ENCODE data around the gene SLC25A27.

The SLC25A27 gene

DNA sequence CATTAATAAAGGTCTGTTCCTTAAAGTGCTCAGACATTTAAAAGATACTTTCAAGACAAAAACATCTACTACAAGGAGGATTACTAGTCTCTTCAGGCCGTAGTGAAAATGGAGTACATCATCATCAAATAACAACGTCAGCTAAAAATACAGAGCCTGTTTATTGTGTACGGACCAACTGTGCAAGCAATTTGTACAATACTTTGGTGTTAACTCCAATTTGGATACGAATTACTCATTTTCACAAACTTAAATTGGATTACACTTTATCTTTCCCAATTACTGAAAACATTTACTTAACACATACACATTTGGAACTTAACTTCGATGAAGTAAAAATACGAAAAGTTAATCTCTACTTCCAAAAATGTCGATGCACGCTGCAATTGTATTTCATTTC, 959 bp upstream of the SLC25A27 start:
- no peak for DNase-seq

DNA sequence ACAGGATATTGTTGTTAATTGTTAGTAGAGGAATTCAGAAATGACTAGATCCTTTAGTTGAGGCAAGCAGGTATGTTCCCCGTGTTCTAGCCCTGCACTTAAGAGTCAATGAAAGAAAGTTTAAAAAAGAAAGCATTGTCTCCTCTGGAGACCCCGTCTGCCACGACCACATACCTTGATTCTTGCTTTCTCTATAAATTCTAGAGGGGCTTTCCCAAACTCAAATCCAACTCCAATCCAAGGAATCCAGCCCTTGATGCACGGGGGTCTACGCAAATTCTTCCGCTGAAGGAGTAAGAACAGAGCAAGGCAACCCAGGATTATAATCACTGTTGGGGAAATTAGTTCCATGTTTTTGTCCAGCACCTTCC, 558 bp upstream of the SLC25A27 start:
- DNase-seq, result no peak

DNA sequence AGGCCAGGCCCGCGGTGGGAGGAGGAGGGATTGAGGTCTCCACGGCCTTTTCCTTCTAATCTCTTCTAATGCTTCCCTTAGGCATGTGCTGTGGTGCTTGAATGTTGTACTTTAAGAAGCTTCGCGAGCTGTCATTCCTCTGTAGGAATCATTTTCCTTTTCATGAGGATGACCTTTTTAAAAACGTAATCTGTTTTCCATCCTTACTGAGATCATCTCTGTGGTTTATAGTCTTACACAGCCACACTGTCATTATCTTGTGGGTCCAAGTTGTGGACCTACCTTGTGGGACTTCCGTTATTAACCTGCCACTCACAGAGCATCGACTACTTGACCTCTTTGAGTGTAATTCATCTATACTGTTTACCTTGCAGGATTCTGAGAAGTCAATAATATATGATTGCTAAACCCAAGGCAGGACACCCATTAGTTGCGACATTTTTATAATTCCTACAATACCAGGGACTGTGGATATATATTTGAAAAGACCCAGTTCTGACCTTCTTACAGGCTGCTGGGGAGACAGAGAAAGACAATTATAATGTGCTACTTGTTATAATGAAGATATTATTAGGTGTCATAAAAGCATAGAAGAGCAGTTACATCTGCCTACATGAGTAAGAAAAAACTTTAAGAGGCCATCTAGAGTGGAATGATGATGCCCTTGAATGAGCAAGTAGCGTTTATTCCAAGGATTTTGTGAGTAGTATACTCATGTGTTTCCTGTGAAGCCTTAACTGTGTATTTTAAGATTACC, 842 bp downstream of the SLC25A27 start:
- no peak for DNase-seq

DNA sequence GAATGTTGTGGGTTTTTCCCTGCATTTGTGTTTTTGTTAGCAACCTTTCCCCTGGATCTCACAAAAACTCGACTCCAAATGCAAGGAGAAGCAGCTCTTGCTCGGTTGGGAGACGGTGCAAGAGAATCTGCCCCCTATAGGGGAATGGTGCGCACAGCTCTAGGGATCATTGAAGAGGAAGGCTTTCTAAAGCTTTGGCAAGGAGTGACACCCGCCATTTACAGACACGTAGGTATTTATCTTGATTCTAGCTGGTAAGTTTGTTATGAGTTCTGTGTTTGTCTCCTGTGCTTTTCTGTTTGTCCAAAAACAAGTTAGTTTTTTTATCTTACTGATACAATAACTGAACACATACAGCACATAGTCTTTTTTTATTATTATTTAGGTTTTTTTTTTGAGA, 3.0 kb downstream of the SLC25A27 start:
- DNase-seq, result no peak

DNA sequence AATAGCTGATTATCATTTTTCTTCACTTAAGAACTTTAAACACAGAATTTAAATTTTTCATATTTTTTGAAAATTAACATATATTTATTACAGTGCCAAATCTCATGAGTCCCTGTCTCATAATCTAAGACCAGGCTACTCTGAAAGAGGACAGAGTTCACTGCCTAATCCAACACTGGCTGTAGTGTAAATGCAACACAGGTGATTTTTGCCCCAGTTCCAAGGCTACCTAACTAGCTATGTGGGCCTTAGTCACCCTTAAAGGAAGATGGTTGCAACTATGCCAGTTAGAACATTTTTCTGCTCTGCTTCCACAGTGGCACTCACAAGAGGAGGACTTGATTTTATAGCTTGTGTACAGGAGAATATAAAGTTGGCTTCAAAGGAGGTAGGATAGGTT, 4.9 kb downstream of the SLC25A27 start:
- no peak for DNase-seq

DNA sequence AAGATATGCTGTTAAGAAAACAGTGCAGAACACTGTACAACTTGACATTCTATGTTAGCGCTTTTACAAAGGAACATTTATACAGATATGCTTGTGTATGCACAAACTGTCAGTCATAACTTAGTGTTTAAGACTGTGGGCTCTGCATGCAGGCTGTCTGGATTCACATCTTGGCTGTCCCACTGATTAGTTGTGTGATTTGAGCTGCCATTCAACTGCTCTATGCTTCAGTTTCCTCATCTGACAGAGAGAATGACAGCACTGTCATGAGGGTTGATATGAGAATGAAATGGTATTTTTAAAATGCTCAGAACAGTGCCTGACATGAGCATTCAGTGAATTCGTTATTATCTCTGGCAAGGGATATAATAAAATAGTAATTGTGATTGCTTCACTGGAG, 8.7 kb downstream of the SLC25A27 start:
- DNase-seq, result no peak

DNA sequence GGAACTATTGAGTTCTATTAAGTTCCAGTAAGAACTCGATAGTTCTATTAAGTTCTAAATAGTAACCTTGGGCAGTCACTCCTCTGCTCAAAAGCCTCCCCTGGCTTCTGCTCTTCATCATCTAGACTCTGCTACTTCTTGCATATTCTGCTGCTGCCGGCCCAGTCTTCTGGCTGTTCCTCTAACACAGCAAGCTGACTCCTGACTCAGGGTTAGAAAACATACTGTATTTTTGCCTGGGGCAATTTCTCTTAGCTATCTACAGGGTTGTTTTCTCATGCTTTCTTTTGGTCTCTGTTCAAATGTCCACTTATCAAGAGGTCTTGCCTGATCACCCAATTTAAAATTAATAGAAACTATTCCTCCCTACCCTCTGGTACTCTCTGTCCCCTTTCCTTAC, 14.6 kb downstream of the SLC25A27 start:
- no peak for DNase-seq

DNA sequence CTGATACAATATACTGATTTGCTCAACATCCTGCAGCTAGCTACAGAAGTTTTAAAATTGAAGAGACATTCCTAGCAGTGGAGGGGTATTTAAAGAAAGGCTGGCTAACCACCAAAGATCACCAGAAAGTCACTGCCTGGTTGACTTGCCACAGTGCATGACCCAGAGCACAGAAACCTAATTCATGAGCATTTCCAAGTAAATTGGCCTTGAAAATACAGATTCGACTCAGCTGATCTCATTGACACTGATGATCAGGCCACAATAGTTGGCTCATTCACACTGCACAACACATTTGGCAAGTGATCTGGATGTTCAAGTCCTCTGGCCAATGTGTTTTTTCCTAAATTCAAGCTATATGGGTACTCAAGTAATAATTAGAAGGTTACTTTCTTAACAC, 21.6 kb downstream of the SLC25A27 start:
- DNase-seq, result no peak

DNA sequence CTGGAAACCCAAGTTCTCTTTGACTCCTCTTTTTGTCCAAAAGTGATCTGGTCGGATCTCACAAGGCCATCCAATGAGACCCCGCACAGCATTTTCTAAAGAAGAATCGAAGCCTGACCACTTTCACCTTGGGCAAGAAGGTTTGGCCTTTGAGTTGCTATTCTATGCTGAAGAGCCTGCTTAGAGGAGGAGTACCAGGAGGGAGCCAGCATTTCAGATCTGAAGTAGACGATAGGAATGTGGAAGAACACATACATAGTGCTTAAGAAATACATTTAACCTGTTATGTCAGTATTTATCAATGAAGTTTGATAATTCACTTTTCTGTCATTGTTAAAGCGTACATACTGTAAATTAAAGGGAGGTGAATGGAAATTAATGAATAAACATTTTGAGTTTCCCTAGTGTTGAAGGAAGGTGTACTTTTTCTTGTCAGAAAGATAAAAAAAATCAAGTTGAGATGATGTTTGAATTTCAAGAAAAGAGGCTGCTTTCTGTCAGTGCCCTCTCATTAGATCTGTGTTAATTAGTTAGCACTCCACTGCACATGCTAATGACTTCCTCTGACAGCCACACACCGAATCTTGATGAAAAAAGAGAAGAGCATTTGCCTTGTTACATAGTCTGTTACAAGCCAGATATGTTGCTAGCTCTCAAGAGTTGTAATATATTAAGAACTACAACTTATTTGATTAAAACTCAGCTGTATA, 24.0 kb downstream of the SLC25A27 start:
- DNase-seq, result no peak

DNA sequence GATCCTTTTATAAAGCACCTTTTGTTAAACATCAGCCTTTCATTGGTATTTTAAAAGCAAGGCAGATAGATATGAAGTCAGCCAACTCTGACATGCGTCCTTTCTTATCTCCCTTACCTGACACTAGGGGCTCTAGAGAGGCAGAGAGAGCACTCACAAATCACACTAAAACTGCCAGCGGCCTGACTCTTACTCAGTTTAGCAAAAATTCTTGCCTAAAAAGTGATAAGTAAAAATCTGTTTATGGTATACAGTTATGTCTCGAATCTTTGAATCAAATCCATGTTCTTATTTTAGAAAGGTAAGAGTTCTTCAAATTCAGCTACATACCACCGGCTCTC, 24.5 kb downstream of the SLC25A27 start:
- no peak for DNase-seq

DNA sequence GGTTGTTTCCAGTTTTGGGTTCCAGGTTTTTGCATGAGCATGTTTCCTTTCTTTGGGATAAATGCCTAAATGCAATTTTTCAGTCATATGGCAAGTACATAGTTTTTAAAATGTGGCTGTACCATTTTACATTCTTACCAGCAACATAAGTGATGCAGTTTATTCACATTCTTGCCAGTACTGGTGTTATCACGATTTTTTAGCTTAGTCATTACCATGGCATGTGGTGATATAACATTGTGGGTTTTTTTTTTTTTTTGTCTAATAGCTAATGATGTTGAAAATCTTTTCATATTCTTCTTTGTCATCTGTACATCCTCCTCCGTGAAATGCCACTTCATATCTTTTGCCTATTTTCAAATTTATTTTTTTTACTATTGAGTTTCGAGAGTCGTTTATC, 32.0 kb downstream of the SLC25A27 start:
- DNase-seq, result no peak

DNA sequence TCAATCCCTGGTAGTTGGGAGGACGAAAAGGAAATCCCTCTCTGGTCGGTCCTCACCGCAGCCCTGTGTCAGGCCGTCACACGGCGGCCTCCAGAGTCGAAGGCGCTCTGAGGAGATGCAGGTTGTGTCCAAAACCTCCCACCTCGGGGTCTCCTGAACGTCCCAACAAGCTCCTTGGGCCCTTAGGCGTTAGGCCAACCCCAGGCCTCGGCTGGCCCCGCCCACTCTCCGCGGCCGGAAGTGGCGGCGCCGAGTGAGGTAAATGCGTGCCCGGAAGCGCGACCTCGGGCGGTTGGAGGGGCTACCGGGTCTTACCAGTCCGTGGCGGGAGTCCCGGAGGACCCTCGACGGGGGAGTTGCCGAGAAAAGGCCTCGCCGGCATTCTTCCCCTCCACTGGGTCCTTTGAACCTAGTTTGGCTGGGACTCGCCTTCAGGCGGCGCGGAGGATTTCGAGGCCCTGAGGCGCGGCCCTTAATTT, 34.9 kb downstream of the SLC25A27 start, which contains the start of gene TDRD6:
Gene TDRD6, plus strand, starts transcription at position 267 of the 479 bp plus-strand sequence. CDS start 244 bp downstream, outside the sequence.
- no peak for DNase-seq

DNA sequence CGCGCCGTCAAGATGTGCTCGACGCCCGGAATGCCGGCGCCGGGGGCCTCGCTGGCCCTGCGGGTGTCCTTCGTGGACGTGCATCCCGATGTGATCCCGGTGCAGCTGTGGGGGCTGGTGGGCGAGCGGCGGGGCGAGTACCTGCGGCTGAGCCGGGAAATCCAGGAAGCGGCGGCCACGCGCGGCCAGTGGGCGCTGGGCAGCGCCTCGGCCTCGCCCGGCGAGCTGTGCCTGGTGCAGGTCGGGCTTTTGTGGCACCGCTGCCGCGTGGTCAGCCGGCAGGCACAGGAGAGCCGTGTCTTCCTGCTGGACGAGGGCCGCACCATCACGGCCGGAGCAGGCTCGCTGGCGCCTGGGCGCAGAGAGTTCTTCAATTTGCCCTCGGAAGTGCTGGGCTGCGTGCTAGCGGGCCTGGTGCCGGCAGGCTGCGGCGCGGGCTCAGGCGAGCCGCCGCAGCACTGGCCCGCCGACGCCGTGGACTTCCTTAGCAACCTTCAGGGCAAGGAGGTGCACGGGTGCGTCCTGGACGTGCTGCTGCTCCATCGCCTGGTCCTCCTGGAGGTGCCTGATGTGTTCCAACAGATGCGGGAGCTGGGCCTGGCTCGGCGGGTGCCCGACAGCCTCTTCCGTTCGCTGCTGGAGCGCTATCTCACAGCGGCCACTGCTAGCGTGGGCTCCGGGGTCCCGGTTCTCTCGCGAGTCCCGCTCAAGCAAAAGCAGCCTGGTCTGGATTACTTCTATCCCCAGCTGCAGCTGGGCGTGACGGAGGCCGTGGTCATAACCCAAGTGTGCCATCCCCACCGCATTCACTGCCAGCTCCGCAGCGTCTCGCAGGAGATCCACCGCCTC, 35.6 kb downstream of the SLC25A27 start:
- DNase-seq, result no peak

DNA sequence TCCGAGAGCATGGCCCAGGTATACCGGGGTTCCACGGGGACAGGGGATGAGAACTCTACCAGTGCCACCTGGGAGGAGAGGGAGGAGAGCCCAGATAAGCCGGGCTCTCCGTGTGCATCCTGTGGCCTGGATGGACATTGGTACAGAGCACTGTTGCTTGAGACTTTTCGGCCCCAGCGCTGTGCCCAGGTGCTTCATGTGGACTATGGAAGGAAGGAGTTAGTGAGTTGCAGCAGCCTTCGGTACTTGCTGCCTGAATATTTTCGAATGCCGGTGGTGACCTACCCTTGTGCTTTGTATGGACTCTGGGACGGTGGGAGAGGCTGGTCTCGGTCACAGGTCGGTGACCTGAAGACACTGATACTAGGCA, 36.2 kb downstream of the SLC25A27 start:
- DNase-seq, result no peak

DNA sequence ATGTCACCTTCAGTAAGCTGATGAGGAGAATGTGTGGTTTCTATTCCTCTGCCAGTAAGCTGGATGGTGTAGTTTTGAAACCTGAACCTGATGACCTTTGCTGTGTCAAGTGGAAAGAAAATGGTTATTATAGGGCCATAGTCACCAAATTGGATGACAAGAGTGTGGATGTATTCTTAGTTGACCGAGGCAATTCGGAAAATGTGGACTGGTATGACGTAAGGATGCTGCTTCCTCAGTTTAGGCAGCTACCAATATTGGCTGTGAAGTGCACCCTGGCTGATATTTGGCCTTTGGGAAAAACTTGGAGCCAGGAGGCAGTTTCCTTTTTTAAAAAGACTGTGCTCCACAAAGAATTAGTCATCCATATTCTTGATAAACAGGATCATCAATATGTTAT, 36.9 kb downstream of the SLC25A27 start:
- DNase-seq, result no peak

DNA sequence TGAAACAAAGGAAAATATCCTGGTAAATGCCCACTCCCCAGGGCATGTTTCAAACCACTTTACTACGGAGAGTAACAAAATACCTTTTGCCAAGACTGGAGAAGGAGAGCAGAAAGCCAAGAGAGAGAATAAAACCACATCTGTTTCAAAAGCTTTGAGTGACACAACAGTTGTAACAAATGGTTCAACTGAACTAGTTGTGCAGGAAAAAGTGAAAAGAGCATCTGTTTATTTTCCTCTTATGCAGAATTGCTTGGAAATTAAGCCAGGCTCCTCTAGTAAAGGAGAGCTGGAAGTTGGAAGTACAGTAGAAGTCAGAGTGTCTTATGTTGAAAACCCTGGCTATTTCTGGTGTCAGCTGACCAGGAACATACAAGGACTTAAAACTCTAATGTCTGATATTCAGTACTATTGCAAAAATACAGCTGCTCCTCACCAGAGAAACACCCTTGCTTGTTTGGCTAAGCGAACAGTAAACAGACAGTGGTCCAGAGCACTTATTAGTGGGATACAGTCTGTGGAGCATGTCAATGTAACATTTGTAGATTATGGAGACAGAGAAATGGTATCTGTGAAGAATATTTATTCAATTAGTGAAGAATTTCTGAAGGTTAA, 37.5 kb downstream of the SLC25A27 start:
- DNase-seq, result no peak

DNA sequence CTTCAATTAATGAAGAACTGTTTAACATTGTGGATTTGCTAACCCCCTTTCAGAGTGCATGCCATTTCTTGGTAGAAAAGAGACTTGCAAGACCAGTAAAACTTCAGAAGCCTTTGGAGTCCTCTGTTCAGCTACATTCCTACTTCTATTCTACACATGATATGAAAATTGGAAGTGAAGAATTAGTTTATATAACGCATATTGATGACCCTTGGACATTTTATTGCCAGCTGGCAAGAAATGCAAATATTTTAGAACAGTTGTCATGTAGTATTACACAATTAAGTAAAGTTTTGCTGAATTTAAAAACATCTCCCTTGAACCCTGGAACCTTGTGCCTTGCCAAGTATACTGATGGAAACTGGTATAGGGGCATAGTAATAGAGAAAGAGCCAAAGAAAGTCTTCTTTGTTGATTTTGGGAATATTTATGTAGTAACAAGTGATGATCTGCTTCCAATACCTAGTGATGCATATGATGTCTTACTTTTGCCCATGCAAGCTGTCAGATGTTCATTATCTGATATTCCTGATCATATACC, 38.2 kb downstream of the SLC25A27 start:
- no peak for DNase-seq

DNA sequence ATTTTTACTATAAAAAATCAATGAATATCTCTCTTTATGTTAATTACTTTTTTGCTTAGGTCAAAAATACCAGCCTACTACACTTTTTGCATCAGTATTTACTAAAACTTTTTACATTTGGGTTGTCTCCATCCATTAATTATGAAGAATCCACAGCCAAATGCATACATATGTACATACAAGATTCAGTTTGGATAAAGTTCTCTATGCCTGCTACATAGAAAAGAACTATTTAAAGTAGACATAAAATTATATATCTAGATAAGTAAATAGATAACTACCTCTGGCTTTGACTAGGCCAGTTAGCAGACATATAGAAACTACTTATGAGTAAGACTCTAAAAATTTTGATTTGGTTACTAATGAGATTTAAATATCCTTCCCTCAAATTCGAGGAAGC, 47.2 kb downstream of the SLC25A27 start:
- DNase-seq, result no peak

DNA sequence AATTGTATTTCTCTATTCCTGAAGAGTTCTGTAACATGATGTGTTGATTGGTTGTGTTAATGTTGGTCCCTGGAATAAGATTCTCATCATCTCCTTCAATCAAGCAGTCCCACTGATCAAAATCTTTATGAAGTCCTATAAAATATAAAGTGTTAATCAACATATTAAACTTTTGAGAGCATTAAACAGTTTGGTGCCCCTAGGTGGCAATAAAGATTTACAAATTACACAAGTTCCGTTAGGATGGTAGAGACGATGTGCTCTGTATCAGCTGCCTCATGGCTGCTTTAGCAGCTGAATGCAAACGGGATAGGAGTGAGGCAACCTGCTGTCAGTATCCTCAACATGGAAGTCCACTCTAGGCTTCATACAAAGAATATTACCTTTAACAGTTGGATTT, 51.8 kb downstream of the SLC25A27 start:
- peak; percentile 16 for DNase-seq

DNA sequence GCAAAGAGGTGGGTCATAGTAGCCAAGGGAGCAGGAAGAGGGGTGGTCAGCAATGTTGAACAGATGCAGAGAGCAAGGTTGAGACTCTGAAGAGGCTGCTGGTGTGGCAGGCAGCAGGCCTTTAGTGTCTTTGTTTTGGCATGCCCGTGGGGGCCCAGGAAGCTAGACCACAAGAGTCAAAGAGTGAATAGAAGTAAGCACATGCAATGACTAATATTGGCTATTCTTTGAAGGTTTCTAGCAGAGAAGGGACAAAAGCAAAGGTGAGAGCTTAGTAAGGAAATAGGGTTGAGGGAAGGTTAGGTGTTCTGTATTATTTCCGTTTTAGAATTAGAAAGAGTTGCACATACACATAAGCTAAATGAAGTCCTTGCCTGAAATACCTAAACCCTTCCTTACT, 53.7 kb downstream of the SLC25A27 start:
- no peak for DNase-seq

DNA sequence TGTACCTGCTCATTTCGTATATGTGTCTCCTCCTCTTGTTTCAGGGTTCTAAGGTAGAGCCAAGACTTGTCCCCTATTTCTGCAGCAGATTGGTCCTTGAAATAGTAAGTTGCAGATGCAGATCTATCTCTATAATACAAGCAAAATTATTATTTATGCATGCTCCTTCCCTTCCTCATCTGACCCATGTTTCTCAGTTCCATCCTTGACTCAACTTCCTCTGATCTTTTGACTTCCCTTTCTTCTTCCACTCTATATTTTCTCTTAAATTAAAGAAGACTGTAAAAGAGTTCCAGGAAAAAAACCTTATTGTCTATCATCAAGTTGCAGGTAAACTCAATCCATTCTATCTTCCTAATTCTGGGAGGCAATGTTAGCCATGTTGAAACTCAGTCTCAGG, 58.7 kb downstream of the SLC25A27 start:
- DNase-seq, result no peak

DNA sequence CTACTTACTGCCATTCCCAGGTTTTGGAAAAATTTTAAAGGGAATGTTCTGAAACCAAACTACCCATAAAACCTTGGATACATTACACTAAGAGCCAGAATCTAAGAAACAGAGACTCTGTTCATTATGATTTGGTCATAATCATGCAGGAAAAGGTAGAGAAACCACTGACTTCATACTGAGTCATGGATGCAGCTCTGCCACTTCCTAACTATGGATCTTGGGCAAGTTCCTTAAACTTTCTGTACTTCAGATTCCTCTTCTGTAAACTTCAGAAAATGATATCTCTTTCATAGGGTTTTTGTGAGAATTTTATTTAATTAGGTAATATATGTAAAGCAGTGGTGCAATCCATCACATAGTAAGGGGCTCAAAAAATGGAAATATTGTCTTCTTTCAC, 62.4 kb downstream of the SLC25A27 start:
- DNase-seq, result no peak

DNA sequence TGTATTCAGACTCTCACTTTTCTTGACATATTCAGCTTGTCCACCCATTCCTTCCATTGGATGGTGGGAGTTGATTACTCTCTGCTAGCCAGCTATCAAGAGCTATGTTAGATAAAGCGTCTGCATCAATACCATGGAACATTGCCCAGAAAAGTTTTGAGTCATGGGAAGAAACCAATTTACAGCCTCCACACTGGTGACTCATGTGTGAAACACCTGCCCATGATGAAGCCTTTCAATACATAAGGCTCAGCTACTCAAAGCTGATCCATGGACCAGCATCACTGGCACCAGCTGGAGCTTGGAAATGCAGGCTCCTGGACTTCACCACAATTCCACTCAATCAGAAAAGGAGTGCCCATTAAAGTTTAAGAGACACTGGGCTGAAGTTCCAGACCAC, 66.3 kb downstream of the SLC25A27 start:
- no peak for DNase-seq
